Peyer's patch (tissue), 4 donors: ENCODE data around the gene TRAPPC2L.

Experiments
- CTCF ChIP-seq, 6 experiments: fragments of 450-650 bp in 4 of 6; fragments of 200-600 bp in 2 of 6; sonication (generic) in 1 of 6; IDR thresholded peaks; one replicate each; pipeline ENCODE4 v1.5.1; 2017 to 2019; ENCODE audit warnings: antibody characterized with exemption in 6 of 6, mild to moderate bottlenecking in 3 of 6, moderate library complexity in 1 of 6
- POLR2A ChIP-seq, 2 donors: fragments of 450-650 bp; IDR thresholded peaks; one replicate each; pipeline ENCODE4 v1.5.1; 2017; ENCODE audit warnings: antibody characterized with exemption in 2 of 2, mild to moderate bottlenecking in 2 of 2, moderate library complexity in 2 of 2

DNA sequence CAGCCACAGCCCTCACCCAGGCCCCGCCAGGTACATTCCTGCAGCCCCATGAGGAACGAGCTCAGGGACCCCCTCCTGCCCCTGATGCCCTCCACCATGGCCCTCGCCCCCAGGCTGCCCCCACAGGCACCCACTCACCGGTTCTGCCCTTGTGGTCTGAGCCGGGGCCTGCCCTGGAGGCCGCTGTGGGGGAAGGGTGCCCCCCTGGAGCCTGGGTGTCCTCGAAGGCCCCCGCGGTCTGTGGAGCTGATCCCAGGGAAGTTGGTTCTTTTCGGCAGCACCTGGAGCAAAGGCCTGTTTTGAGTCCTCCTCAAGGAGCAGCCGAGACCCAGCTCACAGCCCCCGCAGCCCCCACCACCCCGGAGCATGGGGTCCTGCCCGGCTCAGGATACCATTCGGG is 7.2 kb downstream of the TRAPPC2L start:
- no peak for TF ChIP-seq CTCF (IDR thresholded peaks at IDR 0.05)
- TF ChIP-seq POLR2A (IDR thresholded peaks at IDR 0.05), result no peak
